HCT116 (cell line): ENCODE measurements around the gene METTL21A.

Experiments
- ATF3 ChIP-seq: IDR thresholded peaks from 2 replicates; pipeline ENCODE4 v1.6.1; 2012
- CEBPB ChIP-seq: IDR thresholded peaks from 2 replicates; pipeline ENCODE4 v1.6.1; 2012; ENCODE audit warnings: low read depth
- EZH2 ChIP-seq: fragments of 200-600 bp; sonication (generic); IDR thresholded peaks from 2 replicates; pipeline ENCODE4 v1.6.1; 2017; ENCODE audit warnings: antibody characterized with exemption, mixed run types
- EZH2phosphoT487 ChIP-seq: fragments of 200-600 bp; IDR thresholded peaks from 2 replicates; pipeline ENCODE4 v1.6.1; 2018; ENCODE audit warnings: antibody characterized with exemption, borderline replicate concordance
- POLR2A ChIP-seq: IDR thresholded peaks from 2 replicates; pipeline ENCODE4 v1.7.0; 2011; ENCODE audit warnings: borderline replicate concordance; ENCODE audit not compliant: insufficient read depth, insufficient read length; ENCODE audit errors: extremely low read depth
- POLR2AphosphoS5 ChIP-seq: IDR thresholded peaks from 2 replicates; pipeline ENCODE4 v1.6.1; 2011; ENCODE audit warnings: mild to moderate bottlenecking, low read depth, low read length, moderate library complexity
- SIN3A ChIP-seq: IDR thresholded peaks from 2 replicates; pipeline ENCODE4 v1.6.1; 2012; ENCODE audit warnings: low read depth
- SP1 ChIP-seq: IDR thresholded peaks from 2 replicates; pipeline ENCODE4 v1.6.1; 2012; ENCODE audit warnings: low read depth
- SRF ChIP-seq: IDR thresholded peaks from 2 replicates; pipeline ENCODE4 v1.6.1; 2012; ENCODE audit warnings: low read depth
- TCF7L2 ChIP-seq: IDR thresholded peaks from 2 replicates; pipeline ENCODE4 v1.7.0; 2011; ENCODE audit warnings: borderline replicate concordance, inconsistent platforms; ENCODE audit not compliant: insufficient read depth, insufficient read length; ENCODE audit errors: extremely low read depth
- YY1 ChIP-seq: IDR thresholded peaks from 2 replicates; pipeline ENCODE4 v1.6.1; 2011; ENCODE audit warnings: low read length, low read depth, moderate library complexity, mild to moderate bottlenecking; ENCODE audit not compliant: insufficient replicate concordance; ENCODE audit errors: extremely low read depth
- ZNF274 ChIP-seq: fragments of 200-500 bp; sonication (Bioruptor generic); IDR thresholded peaks from 2 replicates; pipeline ENCODE4 v1.6.1; 2014; ENCODE audit warnings: mild to moderate bottlenecking, low read depth, low read length, inconsistent platforms
- TF ChIP-seq, protein P1 (sequence below), 3 experiments: fragments of 200-600 bp in 1 of 3; sonication (generic) in 1 of 3; IDR thresholded peaks in 2 of 3; conservative IDR thresholded peaks in 1 of 3; 2 replicates each; pipeline ENCODE4 v1.5.1; 2012 to 2017; ENCODE audit warnings: low read depth in 2 of 3, low read length in 2 of 3, antibody characterized with exemption in 1 of 3, borderline replicate concordance in 1 of 3, control low read depth in 1 of 3, mild to moderate bottlenecking in 1 of 3, mixed read lengths in 1 of 3, mixed run types in 1 of 3, moderate library complexity in 1 of 3; ENCODE audit not compliant: insufficient read depth in 1 of 3
- TF ChIP-seq, protein P2 (sequence below): IDR thresholded peaks from 2 replicates; pipeline ENCODE4 v1.6.1; 2012

DNA sequence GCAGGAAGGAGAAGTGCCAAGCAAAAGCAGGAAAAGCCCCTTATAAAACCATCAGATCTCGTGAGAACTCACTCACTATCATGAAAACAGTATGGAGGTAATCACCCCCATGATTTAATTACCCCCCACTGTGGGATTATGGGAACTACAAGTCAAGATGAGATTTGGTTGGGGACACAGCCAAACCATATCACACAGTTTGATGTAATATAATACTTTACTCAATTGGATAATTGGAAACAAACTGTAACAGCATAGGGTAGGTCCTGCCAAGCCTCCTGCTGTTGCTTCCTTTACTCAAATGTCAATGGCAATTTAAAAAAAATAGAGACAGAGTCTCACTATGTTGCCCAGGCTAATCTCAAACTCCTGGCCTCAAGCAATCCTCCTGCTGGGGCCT lies 15.5 kb upstream of the METTL21A start:
- no peak for TF ChIP-seq EZH2
- TF ChIP-seq, protein P1, sequence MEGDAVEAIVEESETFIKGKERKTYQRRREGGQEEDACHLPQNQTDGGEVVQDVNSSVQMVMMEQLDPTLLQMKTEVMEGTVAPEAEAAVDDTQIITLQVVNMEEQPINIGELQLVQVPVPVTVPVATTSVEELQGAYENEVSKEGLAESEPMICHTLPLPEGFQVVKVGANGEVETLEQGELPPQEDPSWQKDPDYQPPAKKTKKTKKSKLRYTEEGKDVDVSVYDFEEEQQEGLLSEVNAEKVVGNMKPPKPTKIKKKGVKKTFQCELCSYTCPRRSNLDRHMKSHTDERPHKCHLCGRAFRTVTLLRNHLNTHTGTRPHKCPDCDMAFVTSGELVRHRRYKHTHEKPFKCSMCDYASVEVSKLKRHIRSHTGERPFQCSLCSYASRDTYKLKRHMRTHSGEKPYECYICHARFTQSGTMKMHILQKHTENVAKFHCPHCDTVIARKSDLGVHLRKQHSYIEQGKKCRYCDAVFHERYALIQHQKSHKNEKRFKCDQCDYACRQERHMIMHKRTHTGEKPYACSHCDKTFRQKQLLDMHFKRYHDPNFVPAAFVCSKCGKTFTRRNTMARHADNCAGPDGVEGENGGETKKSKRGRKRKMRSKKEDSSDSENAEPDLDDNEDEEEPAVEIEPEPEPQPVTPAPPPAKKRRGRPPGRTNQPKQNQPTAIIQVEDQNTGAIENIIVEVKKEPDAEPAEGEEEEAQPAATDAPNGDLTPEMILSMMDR (IDR thresholded peaks at IDR 0.05 in 2 of 3, conservative IDR thresholded peaks at IDR 0.05 in 1 of 3; ENCODE audit: borderline replicate concordance in 1 of 3, insufficient read depth in 1 of 3, low read depth in 2 of 3, low read length in 2 of 3): no peak
- no peak for TF ChIP-seq POLR2A
- no peak for TF ChIP-seq CEBPB
- TF ChIP-seq ZNF274: no peak
- TF ChIP-seq, protein P2, sequence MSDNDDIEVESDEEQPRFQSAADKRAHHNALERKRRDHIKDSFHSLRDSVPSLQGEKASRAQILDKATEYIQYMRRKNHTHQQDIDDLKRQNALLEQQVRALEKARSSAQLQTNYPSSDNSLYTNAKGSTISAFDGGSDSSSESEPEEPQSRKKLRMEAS: no peak
- no peak for TF ChIP-seq YY1
- TF ChIP-seq SP1: no peak
- no peak for TF ChIP-seq TCF7L2
- TF ChIP-seq SRF: no peak
- TF ChIP-seq SIN3A: no peak
- no peak for TF ChIP-seq EZH2phosphoT487
- TF ChIP-seq POLR2AphosphoS5: no peak
- no peak for TF ChIP-seq ATF3
